SK-N-SH treated with all-trans-retinoic acid at 6 μM for 48 hours (cell line): ENCODE measurements around the gene STMND1.

Experiments
- ATAC-seq: fragments of 200-7000 bp; cut with Tn5 transposase; 3 replicates; pipeline ENCODE4 v1.9.1; 2020; ENCODE audit warnings: mild to moderate bottlenecking, moderate library complexity
- ARNTL ChIP-seq: fragments of 450-650 bp; formaldehyde crosslinking; IDR thresholded peaks from 2 replicates; pipeline ENCODE4 v1.5.0; 2020; ENCODE audit warnings: low read depth, mild to moderate bottlenecking, moderate library complexity, borderline replicate concordance
- BACH2 ChIP-seq: fragments of 250-450 bp; sonication (Bioruptor Pico); IDR thresholded peaks from 2 replicates; pipeline ENCODE4 v1.9.0; 2021; ENCODE audit warnings: mild to moderate bottlenecking, borderline replicate concordance
- CREB5 ChIP-seq: fragments of 250-450 bp; sonication (Bioruptor Pico); IDR thresholded peaks from 2 replicates; pipeline ENCODE4 v1.5.1; 2020; ENCODE audit warnings: low read depth, mild to moderate bottlenecking, moderate library complexity
- CSDC2 ChIP-seq: fragments of 250-450 bp; sonication (Bioruptor Pico); IDR thresholded peaks from 2 replicates; pipeline ENCODE4 v1.5.0; 2020; ENCODE audit warnings: mild to moderate bottlenecking, moderate library complexity
- ESRRG ChIP-seq: fragments of 250-450 bp; sonication (Bioruptor Pico); IDR thresholded peaks from 2 replicates; pipeline ENCODE4 v1.6.1; 2021; ENCODE audit warnings: mild to moderate bottlenecking
- GLIS3 ChIP-seq: fragments of 250-450 bp; sonication (Bioruptor Pico); IDR thresholded peaks from 2 replicates; pipeline ENCODE4 v1.5.0; 2020; ENCODE audit warnings: mild to moderate bottlenecking, moderate library complexity
- ISL1 ChIP-seq: fragments of 250-450 bp; sonication (Bioruptor Pico); IDR thresholded peaks from 2 replicates; pipeline ENCODE4 v2.1.2; 2022; ENCODE audit warnings: mild to moderate bottlenecking, moderate library complexity
- OSR1 ChIP-seq: fragments of 250-450 bp; sonication (Bioruptor Pico); IDR thresholded peaks from 2 replicates; pipeline ENCODE4 v1.8.0; 2022; ENCODE audit warnings: moderate library complexity, mild to moderate bottlenecking, inconsistent platforms
- PATZ1 ChIP-seq: fragments of 250-450 bp; sonication (Bioruptor Pico); IDR thresholded peaks from 2 replicates; pipeline ENCODE4 v1.8.0; 2020; ENCODE audit warnings: mild to moderate bottlenecking, moderate library complexity, borderline replicate concordance
- POU6F1 ChIP-seq: fragments of 250-450 bp; sonication (Bioruptor Pico); IDR thresholded peaks from 2 replicates; pipeline ENCODE4 v1.8.0; 2021; ENCODE audit warnings: low read depth, mild to moderate bottlenecking, moderate library complexity, borderline replicate concordance
- PPARA ChIP-seq: fragments of 250-450 bp; sonication (Bioruptor Pico); IDR thresholded peaks from 2 replicates; pipeline ENCODE4 v1.5.0; 2020; ENCODE audit warnings: mild to moderate bottlenecking, borderline replicate concordance
- RARB ChIP-seq: fragments of 250-450 bp; sonication (Bioruptor Pico); IDR thresholded peaks from 2 replicates; pipeline ENCODE4 v1.8.0; 2021; ENCODE audit warnings: mild to moderate bottlenecking, moderate library complexity
- SNAI2 ChIP-seq: fragments of 250-450 bp; sonication (Bioruptor Pico); IDR thresholded peaks from 2 replicates; pipeline ENCODE4 v1.5.0; 2020; ENCODE audit warnings: mild to moderate bottlenecking, moderate library complexity
- TCF4 ChIP-seq: fragments of 250-450 bp; sonication (Bioruptor Pico); IDR thresholded peaks from 2 replicates; pipeline ENCODE4 v1.8.0; 2021; ENCODE audit warnings: mild to moderate bottlenecking, moderate library complexity, borderline replicate concordance
- TOX ChIP-seq: fragments of 250-450 bp; sonication (Bioruptor Pico); IDR thresholded peaks from 2 replicates; pipeline ENCODE4 v1.8.0; 2021; ENCODE audit warnings: mild to moderate bottlenecking, moderate library complexity, borderline replicate concordance
- ZC3H10 ChIP-seq: fragments of 250-450 bp; sonication (Bioruptor Pico); IDR thresholded peaks from 2 replicates; pipeline ENCODE4 v1.5.1; 2021; ENCODE audit warnings: mild to moderate bottlenecking, moderate library complexity
- ZFP3 ChIP-seq: fragments of 250-450 bp; sonication (Bioruptor Pico); IDR thresholded peaks from 2 replicates; pipeline ENCODE4 v1.5.0; 2020; ENCODE audit warnings: mild to moderate bottlenecking, moderate library complexity
- ZFP30 ChIP-seq: fragments of 450-650 bp; formaldehyde crosslinking; IDR thresholded peaks from 2 replicates; pipeline ENCODE4 v1.5.0; 2022; ENCODE audit warnings: mild to moderate bottlenecking, moderate library complexity
- ZNF565 ChIP-seq: fragments of 450-650 bp; formaldehyde crosslinking; conservative IDR thresholded peaks from 2 replicates; pipeline ENCODE4 v1.5.0; 2020; ENCODE audit warnings: low read depth, mild to moderate bottlenecking, moderate library complexity
- ZNF70 ChIP-seq: fragments of 450-650 bp; formaldehyde crosslinking; IDR thresholded peaks from 2 replicates; pipeline ENCODE4 v1.5.0; 2020; ENCODE audit warnings: mild to moderate bottlenecking, moderate library complexity
- ZNF8 ChIP-seq: fragments of 450-650 bp; formaldehyde crosslinking; IDR thresholded peaks from 2 replicates; pipeline ENCODE4 v1.5.0; 2020; ENCODE audit warnings: mild to moderate bottlenecking, moderate library complexity
- TF ChIP-seq, protein P1 (sequence below): fragments of 250-450 bp; sonication (Bioruptor Pico); IDR thresholded peaks from 2 replicates; pipeline ENCODE4 v1.5.1; 2021; ENCODE audit warnings: mild to moderate bottlenecking, moderate library complexity
- TF ChIP-seq, protein P2 (sequence below): fragments of 250-450 bp; sonication (Bioruptor Pico); IDR thresholded peaks from 2 replicates; pipeline ENCODE4 v1.5.0; 2020; ENCODE audit warnings: mild to moderate bottlenecking, moderate library complexity

STMND1 gene

DNA sequence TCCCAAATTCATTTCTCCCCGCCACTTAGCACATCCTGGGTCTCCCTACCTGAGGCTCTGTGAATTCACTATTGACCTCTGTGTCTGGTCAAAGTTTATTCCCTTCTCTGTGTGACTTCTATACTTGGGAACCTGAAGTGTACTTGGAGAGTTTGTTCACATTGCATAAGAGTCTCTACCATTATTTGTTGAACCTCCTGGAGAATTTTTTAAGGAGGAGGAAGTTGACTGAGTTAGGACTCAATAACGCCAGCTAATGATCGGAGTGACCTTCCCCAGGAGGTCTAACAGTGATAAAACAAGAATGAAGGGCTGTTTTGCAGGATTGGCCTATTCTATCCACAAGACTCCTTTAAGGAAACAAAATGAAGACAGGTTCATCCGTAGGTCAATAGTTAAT lies 23.6 kb downstream of the STMND1 start:
- no peak for TF ChIP-seq ZNF70 (CRISPR knock-in tag)
- no peak for TF ChIP-seq ISL1
- TF ChIP-seq PATZ1 (CRISPR knock-in tag) = no peak
- no peak for TF ChIP-seq ZNF565
- TF ChIP-seq RARB (CRISPR knock-in tag) = no peak
- TF ChIP-seq GLIS3 (CRISPR knock-in tag) = no peak
- TF ChIP-seq SNAI2 (CRISPR knock-in tag) = no peak
- no peak for TF ChIP-seq TCF4 (CRISPR knock-in tag)
- TF ChIP-seq, protein P1, sequence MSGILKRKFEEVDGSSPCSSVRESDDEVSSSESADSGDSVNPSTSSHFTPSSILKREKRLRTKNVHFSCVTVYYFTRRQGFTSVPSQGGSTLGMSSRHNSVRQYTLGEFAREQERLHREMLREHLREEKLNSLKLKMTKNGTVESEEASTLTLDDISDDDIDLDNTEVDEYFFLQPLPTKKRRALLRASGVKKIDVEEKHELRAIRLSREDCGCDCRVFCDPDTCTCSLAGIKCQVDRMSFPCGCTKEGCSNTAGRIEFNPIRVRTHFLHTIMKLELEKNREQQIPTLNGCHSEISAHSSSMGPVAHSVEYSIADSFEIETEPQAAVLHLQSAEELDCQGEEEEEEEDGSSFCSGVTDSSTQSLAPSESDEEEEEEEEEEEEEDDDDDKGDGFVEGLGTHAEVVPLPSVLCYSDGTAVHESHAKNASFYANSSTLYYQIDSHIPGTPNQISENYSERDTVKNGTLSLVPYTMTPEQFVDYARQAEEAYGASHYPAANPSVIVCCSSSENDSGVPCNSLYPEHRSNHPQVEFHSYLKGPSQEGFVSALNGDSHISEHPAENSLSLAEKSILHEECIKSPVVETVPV (CRISPR knock-in tag) = no peak
- TF ChIP-seq TOX = no peak
- TF ChIP-seq ARNTL (CRISPR knock-in tag) = no peak
- TF ChIP-seq CSDC2 (CRISPR knock-in tag) = no peak
- no peak for TF ChIP-seq PPARA (CRISPR knock-in tag)
- TF ChIP-seq ZFP3 (CRISPR knock-in tag) = no peak
- TF ChIP-seq ESRRG (CRISPR knock-in tag) = no peak
- TF ChIP-seq ZC3H10 = no peak
- TF ChIP-seq, protein P2, sequence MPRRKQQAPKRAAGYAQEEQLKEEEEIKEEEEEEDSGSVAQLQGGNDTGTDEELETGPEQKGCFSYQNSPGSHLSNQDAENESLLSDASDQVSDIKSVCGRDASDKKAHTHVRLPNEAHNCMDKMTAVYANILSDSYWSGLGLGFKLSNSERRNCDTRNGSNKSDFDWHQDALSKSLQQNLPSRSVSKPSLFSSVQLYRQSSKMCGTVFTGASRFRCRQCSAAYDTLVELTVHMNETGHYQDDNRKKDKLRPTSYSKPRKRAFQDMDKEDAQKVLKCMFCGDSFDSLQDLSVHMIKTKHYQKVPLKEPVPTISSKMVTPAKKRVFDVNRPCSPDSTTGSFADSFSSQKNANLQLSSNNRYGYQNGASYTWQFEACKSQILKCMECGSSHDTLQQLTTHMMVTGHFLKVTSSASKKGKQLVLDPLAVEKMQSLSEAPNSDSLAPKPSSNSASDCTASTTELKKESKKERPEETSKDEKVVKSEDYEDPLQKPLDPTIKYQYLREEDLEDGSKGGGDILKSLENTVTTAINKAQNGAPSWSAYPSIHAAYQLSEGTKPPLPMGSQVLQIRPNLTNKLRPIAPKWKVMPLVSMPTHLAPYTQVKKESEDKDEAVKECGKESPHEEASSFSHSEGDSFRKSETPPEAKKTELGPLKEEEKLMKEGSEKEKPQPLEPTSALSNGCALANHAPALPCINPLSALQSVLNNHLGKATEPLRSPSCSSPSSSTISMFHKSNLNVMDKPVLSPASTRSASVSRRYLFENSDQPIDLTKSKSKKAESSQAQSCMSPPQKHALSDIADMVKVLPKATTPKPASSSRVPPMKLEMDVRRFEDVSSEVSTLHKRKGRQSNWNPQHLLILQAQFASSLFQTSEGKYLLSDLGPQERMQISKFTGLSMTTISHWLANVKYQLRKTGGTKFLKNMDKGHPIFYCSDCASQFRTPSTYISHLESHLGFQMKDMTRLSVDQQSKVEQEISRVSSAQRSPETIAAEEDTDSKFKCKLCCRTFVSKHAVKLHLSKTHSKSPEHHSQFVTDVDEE (CRISPR knock-in tag) = no peak
- no peak for TF ChIP-seq OSR1
- ATAC-seq = no peak

DNA sequence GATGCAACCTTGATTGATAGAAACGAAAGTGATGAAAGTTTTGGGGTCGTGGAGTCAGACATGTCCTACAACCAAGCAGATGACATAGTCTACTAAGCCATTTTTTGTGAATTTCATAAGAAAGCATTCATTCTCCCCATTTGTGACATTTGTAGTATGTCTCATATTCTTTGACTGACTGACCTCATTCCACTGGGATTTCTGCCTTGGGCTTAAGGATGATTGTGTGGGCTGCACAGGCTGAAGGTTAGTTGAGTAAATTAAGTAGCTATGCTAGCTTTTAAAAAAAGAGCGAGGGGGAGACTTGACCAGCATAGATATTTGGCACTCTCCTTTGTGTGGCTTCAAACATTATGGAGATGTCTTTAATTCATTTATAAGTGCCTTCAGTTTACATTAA lies 28.9 kb downstream of the STMND1 start:
- no peak for ATAC-seq
- TF ChIP-seq ZFP30 (CRISPR knock-in tag) = no peak
- TF ChIP-seq CREB5 (CRISPR knock-in tag) = no peak
- TF ChIP-seq ZC3H10 = no peak
- no peak for TF ChIP-seq ISL1
- TF ChIP-seq, protein P2 (CRISPR knock-in tag) = no peak
- no peak for TF ChIP-seq BACH2 (CRISPR knock-in tag)
- no peak for TF ChIP-seq ZNF565
- no peak for TF ChIP-seq PATZ1 (CRISPR knock-in tag)
- TF ChIP-seq TOX = no peak
- TF ChIP-seq PPARA (CRISPR knock-in tag) = no peak
- TF ChIP-seq CSDC2 (CRISPR knock-in tag) = no peak
- no peak for TF ChIP-seq OSR1
- TF ChIP-seq ZFP3 (CRISPR knock-in tag) = no peak
- TF ChIP-seq ZNF70 (CRISPR knock-in tag) = no peak
- TF ChIP-seq ARNTL (CRISPR knock-in tag) = no peak
- no peak for TF ChIP-seq POU6F1 (CRISPR knock-in tag)
- TF ChIP-seq ZNF8 = no peak
- TF ChIP-seq ESRRG (CRISPR knock-in tag) = no peak
- no peak for TF ChIP-seq GLIS3 (CRISPR knock-in tag)
- no peak for TF ChIP-seq RARB (CRISPR knock-in tag)
